Measurements from ENCODE around the gene ECE2.

DNA sequence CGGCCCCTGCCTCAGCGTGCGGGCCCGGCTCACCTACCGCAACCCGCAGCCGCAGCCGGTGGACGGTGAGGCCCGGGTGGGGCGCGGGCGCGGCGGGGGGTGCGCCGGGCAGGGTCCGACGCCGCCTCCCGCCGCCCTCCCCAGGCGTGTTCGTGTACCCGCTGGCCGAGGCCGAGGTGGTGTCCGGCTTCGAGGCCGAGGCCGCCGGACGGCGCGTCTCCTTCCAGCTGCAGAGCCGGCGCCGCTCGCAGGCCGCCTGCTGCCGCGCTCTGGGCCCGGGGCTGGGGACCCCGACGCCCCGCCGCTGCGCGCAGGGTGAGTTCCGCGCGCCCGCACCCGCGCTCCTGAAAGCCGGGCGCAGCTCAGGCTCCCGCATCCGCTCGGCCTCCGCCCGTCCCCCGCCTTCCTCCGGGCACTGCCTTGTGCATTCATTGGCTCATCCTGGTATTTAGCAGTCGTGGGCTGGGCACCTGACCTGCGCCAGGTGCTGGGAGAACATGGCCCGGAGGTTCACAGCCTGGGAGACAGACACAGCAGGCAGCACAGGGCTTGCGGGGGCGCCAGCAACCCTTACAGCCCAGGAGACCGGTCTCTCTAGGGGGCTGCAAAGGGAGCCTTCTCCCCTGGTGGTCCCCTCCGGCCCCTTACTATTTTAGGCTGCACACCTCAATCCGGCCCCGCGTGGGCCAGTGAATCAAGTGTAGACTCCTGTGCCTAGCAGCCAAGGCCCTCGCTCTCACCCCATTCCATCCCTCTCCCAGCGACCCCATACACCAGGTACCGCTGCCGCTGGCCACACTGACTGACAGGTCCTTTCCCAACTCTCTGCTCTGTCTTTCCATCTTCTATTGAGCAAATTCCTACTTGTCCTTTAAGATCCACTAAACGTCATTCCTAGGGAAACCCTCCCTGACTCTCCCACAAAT, 45.0 kb upstream of the ECE2 start:
- TF ChIP-seq CTCF (IDR thresholded peaks at IDR 0.05) = no peak
- no peak for TF ChIP-seq TCF12 (IDR thresholded peaks at IDR 0.05)

All from SK-N-SH (cell line).